T-helper 1 cell treated with Interleukin-12 subunit alpha and Interleukin-12 subunit beta and Interleukin-4 antibody, amounts not matched to agents 30 μg/mL and 1 μg/mL, for 36 hours (primary cell): ENCODE results near the gene AREG.

Experiments
- H3K27ac Mint-ChIP-seq: one replicate; pipeline ENCODE4 v1.8.0; 2021; ENCODE audit warnings: mild to moderate bottlenecking, mixed read lengths
- H3K27me3 Mint-ChIP-seq: one replicate; pipeline ENCODE4 v1.8.0; 2021; ENCODE audit warnings: low read depth, mixed read lengths
- H3K36me3 Mint-ChIP-seq: one replicate; pipeline ENCODE4 v1.8.0; 2021; ENCODE audit warnings: low read depth, mixed read lengths
- H3K4me1 Mint-ChIP-seq: one replicate; pipeline ENCODE4 v1.8.0; 2021; ENCODE audit warnings: low read depth, mixed read lengths
- H3K4me3 Mint-ChIP-seq: one replicate; pipeline ENCODE4 v1.8.0; 2021; ENCODE audit warnings: mild to moderate bottlenecking, moderate library complexity, mixed read lengths
- H3K9me3 Mint-ChIP-seq: one replicate; pipeline ENCODE4 v1.8.0; 2021; ENCODE audit warnings: mixed read lengths

Gene AREG

DNA sequence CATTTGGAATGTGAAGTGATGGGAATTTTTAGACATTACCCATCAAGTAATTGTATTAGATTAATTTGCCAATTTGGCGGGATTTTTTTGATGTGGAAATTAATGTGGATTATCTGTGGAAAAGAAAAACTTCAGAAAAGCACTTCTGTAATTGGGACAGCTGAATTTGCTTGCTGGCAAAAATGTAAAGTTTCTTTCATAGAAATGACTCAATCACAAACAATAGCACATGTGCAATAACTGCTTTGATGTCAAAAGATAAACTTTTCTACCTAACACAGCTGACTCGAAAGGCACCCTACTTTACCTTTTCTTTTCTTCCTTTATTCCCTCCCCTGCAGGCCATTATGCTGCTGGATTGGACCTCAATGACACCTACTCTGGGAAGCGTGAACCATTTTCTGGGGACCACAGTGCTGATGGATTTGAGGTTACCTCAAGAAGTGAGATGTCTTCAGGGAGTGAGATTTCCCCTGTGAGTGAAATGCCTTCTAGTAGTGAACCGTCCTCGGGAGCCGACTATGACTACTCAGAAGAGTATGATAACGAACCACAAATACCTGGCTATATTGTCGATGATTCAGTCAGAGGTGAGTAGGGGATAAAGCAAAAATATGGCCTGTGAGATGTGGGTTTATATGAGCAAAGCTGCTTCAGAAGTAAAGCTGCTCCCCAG, 1.4 kb downstream of the AREG start:
- Mint-ChIP-seq H3K4me1 (peaks cover 6% of the 10 kb centered on the region), H3K27me3 (peaks cover 19% of the 10 kb centered on the region), H3K27ac (no peak overlapping the region), H3K9me3 (no peaks in the 10 kb centered on the region), H3K36me3 (no peaks in the 10 kb centered on the region), H3K4me3 (no peak overlapping the region)

DNA sequence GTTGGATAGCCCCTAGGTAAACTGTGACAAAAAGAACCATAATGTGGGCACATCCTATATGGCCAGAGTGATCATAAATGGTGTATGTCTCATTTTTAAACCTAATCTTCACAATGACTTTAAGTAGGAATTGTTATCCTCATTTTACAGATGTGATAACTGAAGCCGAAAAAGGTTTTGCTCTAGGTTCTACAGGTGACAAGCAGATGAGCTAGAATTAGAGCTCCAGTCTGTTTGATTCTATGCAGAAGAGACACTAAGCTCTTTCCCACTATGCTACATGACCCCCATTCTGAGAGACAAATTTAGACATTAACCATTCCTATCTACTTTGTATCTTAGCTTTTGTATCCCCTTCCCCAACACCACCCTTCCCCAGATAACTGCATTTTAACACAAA, 2.0 kb downstream of the AREG start:
- no peak overlapping the region for H3K4me3 Mint-ChIP-seq
- no peak overlapping the region for H3K27ac Mint-ChIP-seq
- no peaks in the 10 kb centered on the region for H3K36me3 Mint-ChIP-seq
- peaks cover 6% of the 10 kb centered on the region for H3K4me1 Mint-ChIP-seq
- no peaks in the 10 kb centered on the region for H3K9me3 Mint-ChIP-seq
- peaks cover 19% of the 10 kb centered on the region for H3K27me3 Mint-ChIP-seq

- no peak overlapping the region for H3K27ac Mint-ChIP-seq
- peaks cover 6% of the 10 kb centered on the region for H3K4me1 Mint-ChIP-seq
- no peak overlapping the region for H3K4me3 Mint-ChIP-seq
- no peaks in the 10 kb centered on the region for H3K36me3 Mint-ChIP-seq
- peaks cover 19% of the 10 kb centered on the region for H3K27me3 Mint-ChIP-seq
- no peaks in the 10 kb centered on the region for H3K9me3 Mint-ChIP-seq
Observed at GRCh38 chr4:74447636-74448233, 2.8 kb downstream of the AREG start.

DNA sequence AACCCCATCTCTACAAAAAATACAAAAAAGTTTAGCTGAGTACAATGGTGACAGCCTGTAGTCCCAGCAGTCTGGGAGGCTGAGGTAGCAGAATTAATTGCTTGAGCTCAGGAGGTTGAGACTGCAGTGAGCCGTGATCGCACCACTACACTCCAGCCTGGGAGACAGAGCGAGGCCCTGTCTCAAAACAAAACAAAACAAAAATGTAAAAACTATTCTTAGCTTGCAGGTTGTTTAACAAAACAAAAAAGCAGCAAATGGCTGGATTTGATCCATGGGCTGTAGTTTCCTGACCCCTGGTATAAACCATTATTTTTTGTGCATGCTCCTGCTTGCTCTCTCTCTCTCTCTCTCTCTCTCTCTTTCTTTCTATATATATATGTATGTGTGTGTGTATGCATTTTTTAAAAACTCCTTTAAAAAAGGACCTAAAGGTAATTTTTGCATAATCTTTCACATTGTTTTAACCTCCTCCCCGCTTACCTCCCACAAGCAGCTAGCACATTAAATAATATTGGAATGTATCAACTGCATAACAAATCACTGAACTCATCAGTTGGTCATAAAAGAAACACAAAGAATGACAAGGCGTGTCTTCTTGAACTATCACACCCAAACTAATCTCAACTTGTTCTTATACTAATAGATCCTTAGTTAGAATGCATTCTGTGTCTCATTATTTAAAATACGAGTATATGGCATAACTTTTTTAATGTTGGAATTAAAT, 4.8 kb downstream of the AREG start:
- no peaks in the 10 kb centered on the region for H3K36me3 Mint-ChIP-seq
- H3K27me3 Mint-ChIP-seq: peaks cover 19% of the 10 kb centered on the region
- no peaks in the 10 kb centered on the region for H3K9me3 Mint-ChIP-seq
- no peak overlapping the region for H3K27ac Mint-ChIP-seq
- no peak overlapping the region for H3K4me3 Mint-ChIP-seq
- peaks cover 6% of the 10 kb centered on the region for H3K4me1 Mint-ChIP-seq

- H3K4me3 Mint-ChIP-seq: no peak overlapping the region
- no peaks in the 10 kb centered on the region for H3K36me3 Mint-ChIP-seq
- peaks cover 16% of the 10 kb centered on the region for H3K27me3 Mint-ChIP-seq
- H3K9me3 Mint-ChIP-seq: no peaks in the 10 kb centered on the region
- no peak overlapping the region for H3K27ac Mint-ChIP-seq
- H3K4me1 Mint-ChIP-seq: peaks cover 4% of the 10 kb centered on the region
Observed at GRCh38 chr4:74450298-74450683, 5.4 kb downstream of the AREG start.

- Mint-ChIP-seq H3K27me3 (peaks cover 17% of the 10 kb centered on the region), H3K4me1 (no peaks in the 10 kb centered on the region), H3K9me3 (no peaks in the 10 kb centered on the region), H3K27ac (no peak overlapping the region), H3K4me3 (no peak overlapping the region), H3K36me3 (no peaks in the 10 kb centered on the region)
Observed at GRCh38 chr4:74451214-74451661, 6.3 kb downstream of the AREG start.

DNA sequence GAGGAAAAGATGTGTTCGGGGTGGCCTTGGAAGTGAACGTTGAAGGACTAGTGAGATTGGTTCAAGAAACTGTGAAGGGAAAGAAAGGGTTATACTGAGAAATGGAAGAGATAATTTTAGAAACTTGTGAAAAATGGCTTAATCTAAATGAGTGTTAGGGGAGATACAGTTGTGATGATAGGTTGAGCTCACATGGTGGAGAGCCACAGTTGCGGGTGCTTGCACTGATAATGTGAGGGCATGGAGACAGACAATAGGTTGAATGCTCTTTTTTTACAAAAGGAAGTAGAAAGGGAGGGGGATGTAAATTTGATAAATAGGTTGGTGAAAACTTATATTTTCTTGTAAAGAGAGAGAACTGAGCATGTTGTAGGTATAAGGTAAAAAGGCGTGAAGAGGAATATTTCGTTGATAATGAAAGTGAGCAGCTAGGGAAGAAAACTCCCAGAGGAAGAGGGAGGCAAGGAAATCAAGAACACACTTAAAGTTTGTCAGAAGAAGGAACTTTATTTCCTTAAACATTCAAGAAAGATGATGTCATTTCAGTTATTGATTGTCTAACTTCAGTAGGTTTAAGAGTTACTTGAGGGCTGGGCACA, 8.2 kb downstream of the AREG start:
- no peaks in the 10 kb centered on the region for H3K9me3 Mint-ChIP-seq
- no peak overlapping the region for H3K4me3 Mint-ChIP-seq
- no peaks in the 10 kb centered on the region for H3K36me3 Mint-ChIP-seq
- no peak overlapping the region for H3K27ac Mint-ChIP-seq
- peaks cover 7% of the 10 kb centered on the region for H3K27me3 Mint-ChIP-seq
- no peaks in the 10 kb centered on the region for H3K4me1 Mint-ChIP-seq

DNA sequence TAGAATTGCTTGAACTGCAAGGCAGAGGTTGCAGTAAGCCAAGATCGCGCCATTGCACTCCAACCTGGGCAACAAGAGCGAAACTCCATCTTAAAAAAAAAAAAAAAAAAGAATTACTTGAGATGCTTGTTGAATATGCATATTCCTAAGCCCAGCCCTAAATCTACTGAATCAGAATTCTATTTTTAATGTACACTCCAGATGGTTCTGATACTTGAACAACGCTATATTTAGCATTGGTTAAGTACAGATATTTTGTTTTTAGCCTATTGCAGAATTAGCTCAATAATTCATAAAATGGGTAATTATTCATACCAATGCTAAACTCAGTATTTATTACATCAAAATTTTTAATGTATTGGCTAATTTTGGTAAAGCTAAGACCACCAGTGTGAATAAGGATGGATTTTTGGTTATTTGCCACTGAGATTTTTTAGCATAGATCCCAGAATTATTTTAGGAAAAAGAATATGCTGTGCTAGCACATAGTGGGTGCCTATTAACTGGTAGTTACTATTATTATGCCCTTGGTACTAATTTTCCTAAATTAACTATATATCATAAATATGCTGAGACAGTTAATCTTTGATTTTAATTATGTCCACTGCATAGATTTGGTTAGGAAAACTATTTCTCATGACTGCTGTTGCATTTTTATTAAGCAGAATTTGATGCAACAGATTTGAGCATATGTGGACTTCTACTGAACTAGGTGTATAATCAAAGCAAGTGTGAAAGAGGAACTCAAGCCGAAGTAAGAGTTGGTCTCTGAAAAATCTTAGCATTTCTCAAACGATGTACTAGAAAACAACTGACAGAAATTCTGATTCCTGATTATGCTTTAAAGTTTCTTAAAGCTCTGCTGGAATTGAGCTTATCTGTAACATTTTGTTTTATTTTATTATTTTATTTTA, 9.2 kb downstream of the AREG start:
- Mint-ChIP-seq H3K27ac (no peak overlapping the region), H3K4me3 (no peak overlapping the region), H3K27me3 (peaks cover 10% of the 10 kb centered on the region), H3K9me3 (no peaks in the 10 kb centered on the region), H3K4me1 (no peaks in the 10 kb centered on the region), H3K36me3 (no peaks in the 10 kb centered on the region)

GRCh38 chr4:74455361-74456055, 10.6 kb downstream of the AREG start:
- Mint-ChIP-seq H3K27me3 (peaks cover 19% of the 10 kb centered on the region), H3K36me3 (no peaks in the 10 kb centered on the region), H3K27ac (no peak overlapping the region), H3K4me3 (no peak overlapping the region), H3K4me1 (no peaks in the 10 kb centered on the region), H3K9me3 (peaks cover 4% of the 10 kb centered on the region)

- H3K27me3 Mint-ChIP-seq: peaks cover 19% of the 10 kb centered on the region
Observed at GRCh38 chr4:74456056-74456744, 11.3 kb downstream of the AREG start.

DNA sequence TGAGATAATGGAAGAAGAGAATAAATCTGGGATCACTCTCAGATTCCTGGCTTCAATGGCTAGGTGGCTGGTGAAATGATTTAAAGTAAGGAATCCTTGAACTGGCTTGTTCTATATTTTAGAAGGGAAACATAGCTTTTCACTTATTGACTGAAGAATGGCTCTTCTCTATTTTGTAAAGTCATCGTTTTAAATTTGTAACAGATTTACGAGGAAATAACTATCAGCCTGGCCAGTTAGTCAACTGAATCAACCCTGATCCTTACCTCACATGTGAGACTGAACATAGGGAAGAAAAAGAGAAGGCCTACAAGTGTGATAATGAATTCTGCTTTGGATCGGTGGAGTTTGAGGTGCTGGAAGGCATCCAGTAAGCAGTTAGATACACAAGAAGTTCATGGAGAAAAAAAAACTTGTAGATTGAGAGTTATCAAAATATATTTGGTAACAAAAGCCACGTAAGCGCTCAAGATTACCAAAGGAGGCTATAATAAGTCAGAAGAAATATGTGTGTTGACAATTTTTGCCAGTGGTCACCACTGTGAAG, 12.0 kb downstream of the AREG start:
- no peak overlapping the region for H3K4me3 Mint-ChIP-seq
- H3K36me3 Mint-ChIP-seq: no peaks in the 10 kb centered on the region
- peaks cover 19% of the 10 kb centered on the region for H3K27me3 Mint-ChIP-seq
- no peaks in the 10 kb centered on the region for H3K4me1 Mint-ChIP-seq
- no peak overlapping the region for H3K27ac Mint-ChIP-seq
- peaks cover 4% of the 10 kb centered on the region for H3K9me3 Mint-ChIP-seq

More at GRCh38 chr4:74456056-74456744, 11.3 kb downstream of the AREG start:
- no peak overlapping the region for H3K27ac Mint-ChIP-seq
- peaks cover 4% of the 10 kb centered on the region for H3K9me3 Mint-ChIP-seq
- H3K4me3 Mint-ChIP-seq: no peak overlapping the region
- H3K4me1 Mint-ChIP-seq: no peaks in the 10 kb centered on the region
- no peaks in the 10 kb centered on the region for H3K36me3 Mint-ChIP-seq

- H3K27me3 Mint-ChIP-seq: peaks cover 19% of the 10 kb centered on the region
- H3K9me3 Mint-ChIP-seq: peaks cover 4% of the 10 kb centered on the region
- no peak overlapping the region for H3K4me3 Mint-ChIP-seq
- no peaks in the 10 kb centered on the region for H3K36me3 Mint-ChIP-seq
- no peak overlapping the region for H3K27ac Mint-ChIP-seq
- H3K4me1 Mint-ChIP-seq: no peaks in the 10 kb centered on the region
Observed at GRCh38 chr4:74460833-74461232, 15.9 kb downstream of the AREG start.

DNA sequence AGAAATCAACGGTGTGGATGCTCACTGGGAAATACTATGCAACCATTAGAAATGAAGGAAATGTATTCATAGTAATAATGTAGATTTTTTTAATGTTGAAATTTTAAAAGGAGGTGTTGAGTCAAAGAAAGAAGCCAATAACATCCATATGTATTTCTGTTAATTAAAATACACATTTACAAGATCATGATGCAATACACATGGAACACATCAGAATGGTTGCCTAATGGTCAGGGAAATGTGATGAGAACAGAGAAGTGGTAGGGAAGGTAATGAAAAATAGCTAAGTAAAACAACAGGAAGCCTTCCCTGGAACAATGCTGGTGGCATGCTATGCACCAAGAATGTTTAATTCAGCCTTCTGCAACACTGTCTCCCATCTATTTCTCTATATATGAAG, 18.2 kb downstream of the AREG start:
- Mint-ChIP-seq H3K4me1 (no peaks in the 10 kb centered on the region), H3K27ac (no peak overlapping the region), H3K27me3 (peaks cover 12% of the 10 kb centered on the region), H3K4me3 (no peak overlapping the region), H3K36me3 (no peaks in the 10 kb centered on the region), H3K9me3 (peaks cover 4% of the 10 kb centered on the region)
